BLaER1 (cell line): ENCODE measurements around the gene MAX.

Experiments used
- H3K27ac ChIP-seq: shearing (Covaris generic); formaldehyde crosslinking; 2 replicates; pipeline ENCODE4 v1.8.1; 2022
- H3K27me3 ChIP-seq: shearing (Covaris generic); formaldehyde crosslinking; 2 replicates; pipeline ENCODE4 v1.8.1; 2022
- H3K36me3 ChIP-seq: shearing (Covaris generic); formaldehyde crosslinking; 2 replicates; pipeline ENCODE4 v1.8.1; 2022
- H3K4me1 ChIP-seq: shearing (Covaris generic); formaldehyde crosslinking; 2 replicates; pipeline ENCODE4 v1.8.1; 2022
- H3K4me2 ChIP-seq: shearing (Covaris generic); formaldehyde crosslinking; 2 replicates; pipeline ENCODE4 v1.8.1; 2022
- H3K4me3 ChIP-seq: shearing (Covaris generic); formaldehyde crosslinking; 2 replicates; pipeline ENCODE4 v1.8.1; 2022
- H3K9ac ChIP-seq: shearing (Covaris generic); formaldehyde crosslinking; 2 replicates; pipeline ENCODE4 v1.8.1; 2022
- H3K9me3 ChIP-seq: shearing (Covaris generic); formaldehyde crosslinking; 2 replicates; pipeline ENCODE4 v1.8.1; 2022
- H4K20me1 ChIP-seq: shearing (Covaris generic); formaldehyde crosslinking; 2 replicates; pipeline ENCODE4 v1.8.1; 2022
- Cebpa-rat ChIP-seq: shearing (Covaris generic); IDR thresholded peaks from 2 replicates; pipeline ENCODE4 v1.8.1; 2022

MAX gene

DNA sequence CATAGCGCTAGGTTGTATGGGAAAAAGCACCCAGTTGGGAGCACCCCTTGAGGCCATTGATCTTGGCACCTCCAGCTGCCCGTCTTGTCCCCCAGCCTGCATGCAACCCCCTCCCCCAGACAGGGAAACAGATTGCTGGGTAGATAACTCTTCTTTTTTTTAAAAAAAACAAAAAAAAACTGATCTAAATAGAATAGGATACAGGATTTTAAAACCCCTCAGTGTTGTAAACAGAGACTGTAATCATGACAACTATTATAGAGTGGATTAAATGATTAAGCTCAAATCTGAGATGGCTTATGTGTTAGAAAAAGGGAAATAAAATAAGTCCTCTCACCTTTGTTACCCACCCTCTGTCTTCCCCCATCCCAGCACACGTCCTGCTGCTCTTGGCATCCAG is 48.9 kb downstream of the MAX start:
- Histone ChIP-seq H3K9me3 (no peaks in the 10 kb centered on the region), H3K4me2 (peak overlapping the region; percentile 86; the same call in 1 of the 2 replicates), H4K20me1 (no peaks in the 10 kb centered on the region), H3K4me3 (no peak overlapping the region), H3K4me1 (peaks cover 46% of the 10 kb centered on the region), H3K9ac (no peak overlapping the region), H3K27ac (peak overlapping the region; percentile 73; the same call in 1 of the 2 replicates), H3K36me3 (peaks cover 34% of the 10 kb centered on the region), H3K27me3 (no peaks in the 10 kb centered on the region)
- no peak for TF ChIP-seq Cebpa-rat

DNA sequence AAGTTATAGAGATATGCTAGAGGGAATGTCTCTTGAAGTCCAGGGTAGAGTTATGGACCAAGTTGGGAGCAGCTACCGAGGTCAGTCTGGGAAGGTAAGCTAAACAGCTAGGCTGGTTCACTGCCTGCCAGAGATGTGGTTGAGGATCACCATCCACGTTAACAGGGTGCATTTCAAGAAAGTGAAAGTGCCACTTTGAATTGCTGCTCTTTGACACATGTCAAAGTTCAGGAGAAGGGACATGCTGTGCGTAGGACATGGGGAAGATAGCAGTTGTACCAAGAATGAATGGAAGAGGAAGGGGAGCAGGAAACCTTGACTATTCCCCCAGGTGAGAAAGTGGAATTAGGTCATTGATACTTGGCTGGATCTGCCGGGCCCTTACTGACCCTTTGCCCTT is 49.5 kb downstream of the MAX start:
- no peak for TF ChIP-seq Cebpa-rat
- peaks cover 46% of the 10 kb centered on the region for H3K4me1 ChIP-seq

DNA sequence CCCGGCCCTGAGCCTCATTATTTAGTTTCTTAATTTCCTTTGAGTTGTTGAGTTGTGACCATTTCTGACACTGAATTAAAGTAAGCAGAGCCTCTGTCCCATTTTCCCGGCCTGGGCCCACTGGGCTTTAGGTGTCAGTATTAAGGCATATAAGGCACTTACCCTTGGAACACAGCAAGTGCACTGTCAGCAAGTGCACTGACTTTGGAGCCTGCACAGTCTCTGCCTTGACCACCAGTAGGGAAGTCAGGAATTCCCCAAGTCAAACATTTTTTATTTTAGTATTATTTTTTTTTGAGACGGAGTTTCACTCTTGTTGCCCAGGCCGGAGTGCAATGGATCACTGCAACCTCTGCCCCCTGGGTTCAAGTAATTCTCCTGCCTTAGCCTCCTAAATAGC is 56.6 kb downstream of the MAX start:
- Histone ChIP-seq H3K4me3 (no peak overlapping the region), H3K27me3 (no peaks in the 10 kb centered on the region), H3K27ac (no peak overlapping the region), H3K4me1 (no peaks in the 10 kb centered on the region), H4K20me1 (no peaks in the 10 kb centered on the region), H3K9me3 (no peaks in the 10 kb centered on the region), H3K9ac (no peak overlapping the region), H3K4me2 (no peak overlapping the region), H3K36me3 (peaks cover 73% of the 10 kb centered on the region)
- no peak for TF ChIP-seq Cebpa-rat

More for the DNA sequence above, 49.5 kb downstream of the MAX start:
- peak overlapping the region; percentile 73; the same call in 1 of the 2 replicates for H3K27ac ChIP-seq
- no peak overlapping the region for H3K4me2 ChIP-seq
- H3K27me3 ChIP-seq, result no peaks in the 10 kb centered on the region
- no peaks in the 10 kb centered on the region for H3K9me3 ChIP-seq
- H3K4me3 ChIP-seq, result no peak overlapping the region
- H3K9ac ChIP-seq, result no peak overlapping the region
- H3K36me3 ChIP-seq, result peaks cover 35% of the 10 kb centered on the region
- H4K20me1 ChIP-seq, result no peaks in the 10 kb centered on the region

DNA sequence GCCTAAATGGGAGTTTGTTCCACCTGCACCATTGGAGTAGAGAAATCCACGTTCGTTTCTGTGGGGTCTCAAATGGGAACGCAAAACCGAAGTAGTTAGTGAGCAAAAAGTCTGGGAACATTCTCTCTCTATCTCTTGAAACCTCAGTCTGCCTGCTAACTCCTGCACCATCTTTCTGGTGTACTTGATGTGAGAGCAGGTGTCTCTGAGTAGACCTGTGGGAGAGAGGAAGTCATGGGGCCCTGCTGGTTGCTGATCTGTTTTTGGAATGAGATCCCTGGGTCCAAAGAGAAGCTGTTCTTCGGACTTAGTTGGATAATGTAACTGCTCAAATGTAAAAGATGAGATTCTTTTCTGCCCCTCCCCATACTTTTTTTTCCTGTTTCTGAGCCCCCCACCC is 57.3 kb downstream of the MAX start:
- H3K36me3 ChIP-seq, result peaks cover 78% of the 10 kb centered on the region

DNA sequence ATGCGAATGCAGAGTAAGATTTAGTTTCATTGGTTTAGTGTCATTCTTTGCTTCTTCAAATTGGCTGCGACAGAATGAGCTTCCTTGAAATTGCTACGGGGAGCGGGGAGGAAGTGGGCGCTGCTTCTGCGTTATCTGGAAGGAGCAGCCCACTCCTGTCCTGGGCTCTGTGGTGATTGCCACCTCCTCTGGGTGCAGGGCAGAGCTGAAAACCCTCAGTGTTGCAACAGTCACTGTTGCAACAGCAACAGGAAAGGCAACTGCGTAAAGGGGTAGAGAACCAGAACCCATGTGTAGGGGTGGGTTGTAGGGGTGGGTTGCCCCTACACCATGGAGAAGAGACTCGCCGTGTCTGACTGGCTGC is 57.7 kb downstream of the MAX start:
- Histone ChIP-seq H3K36me3 (peaks cover 78% of the 10 kb centered on the region), H4K20me1 (no peaks in the 10 kb centered on the region), H3K9ac (no peak overlapping the region), H3K27ac (no peak overlapping the region), H3K4me2 (no peak overlapping the region), H3K27me3 (no peaks in the 10 kb centered on the region), H3K9me3 (no peaks in the 10 kb centered on the region), H3K4me3 (no peak overlapping the region), H3K4me1 (no peaks in the 10 kb centered on the region)
- TF ChIP-seq Cebpa-rat, result no peak

More for the DNA sequence above, 57.3 kb downstream of the MAX start:
- H3K4me3 ChIP-seq, result no peak overlapping the region
- TF ChIP-seq Cebpa-rat, result no peak
- H3K4me1 ChIP-seq, result no peaks in the 10 kb centered on the region
- no peaks in the 10 kb centered on the region for H3K9me3 ChIP-seq
- no peak overlapping the region for H3K9ac ChIP-seq
- no peak overlapping the region for H3K27ac ChIP-seq
- no peaks in the 10 kb centered on the region for H3K27me3 ChIP-seq
- H4K20me1 ChIP-seq, result no peaks in the 10 kb centered on the region
- no peak overlapping the region for H3K4me2 ChIP-seq

DNA sequence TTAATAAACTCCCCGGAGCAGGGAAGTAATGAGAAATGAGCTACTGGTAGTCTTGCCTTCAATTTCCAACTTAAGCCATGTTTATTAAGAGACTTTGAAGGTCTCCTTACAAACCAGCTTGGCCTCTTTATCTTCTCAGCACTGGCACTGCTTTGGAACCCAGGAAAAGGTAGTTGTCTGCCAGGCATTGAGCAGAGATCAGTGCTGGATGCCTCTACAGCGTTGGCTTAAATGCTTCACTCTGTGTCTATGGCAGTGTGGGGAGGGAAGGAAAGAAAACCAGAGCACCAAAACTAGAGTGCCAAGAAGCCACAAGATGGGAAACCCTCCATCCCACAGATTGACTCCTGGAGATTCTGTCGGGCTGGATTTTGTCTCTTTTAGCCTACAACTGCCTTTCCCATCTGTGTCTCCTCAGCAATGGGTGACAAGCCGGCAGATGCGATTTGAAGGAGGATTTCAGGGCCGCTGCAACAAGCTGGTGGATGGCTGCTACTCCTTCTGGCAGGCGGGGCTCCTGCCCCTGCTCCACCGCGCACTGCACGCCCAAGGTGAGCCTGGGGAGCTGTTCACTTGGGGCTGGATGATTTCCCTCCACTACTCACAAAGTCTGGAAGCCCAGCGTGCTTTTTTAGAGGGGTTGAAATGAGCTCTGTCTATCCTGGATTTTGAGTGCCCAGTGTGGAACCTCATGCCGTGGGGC is 58.3 kb downstream of the MAX start:
- peaks cover 2% of the 10 kb centered on the region for H3K4me1 ChIP-seq
- TF ChIP-seq Cebpa-rat, result no peak
- H3K9me3 ChIP-seq, result no peaks in the 10 kb centered on the region
- H3K9ac ChIP-seq, result no peak overlapping the region
- no peak overlapping the region for H3K27ac ChIP-seq
- H3K27me3 ChIP-seq, result no peaks in the 10 kb centered on the region
- H3K36me3 ChIP-seq, result peaks cover 77% of the 10 kb centered on the region
- H3K4me3 ChIP-seq, result no peak overlapping the region
- no peak overlapping the region for H3K4me2 ChIP-seq
- H4K20me1 ChIP-seq, result no peaks in the 10 kb centered on the region

DNA sequence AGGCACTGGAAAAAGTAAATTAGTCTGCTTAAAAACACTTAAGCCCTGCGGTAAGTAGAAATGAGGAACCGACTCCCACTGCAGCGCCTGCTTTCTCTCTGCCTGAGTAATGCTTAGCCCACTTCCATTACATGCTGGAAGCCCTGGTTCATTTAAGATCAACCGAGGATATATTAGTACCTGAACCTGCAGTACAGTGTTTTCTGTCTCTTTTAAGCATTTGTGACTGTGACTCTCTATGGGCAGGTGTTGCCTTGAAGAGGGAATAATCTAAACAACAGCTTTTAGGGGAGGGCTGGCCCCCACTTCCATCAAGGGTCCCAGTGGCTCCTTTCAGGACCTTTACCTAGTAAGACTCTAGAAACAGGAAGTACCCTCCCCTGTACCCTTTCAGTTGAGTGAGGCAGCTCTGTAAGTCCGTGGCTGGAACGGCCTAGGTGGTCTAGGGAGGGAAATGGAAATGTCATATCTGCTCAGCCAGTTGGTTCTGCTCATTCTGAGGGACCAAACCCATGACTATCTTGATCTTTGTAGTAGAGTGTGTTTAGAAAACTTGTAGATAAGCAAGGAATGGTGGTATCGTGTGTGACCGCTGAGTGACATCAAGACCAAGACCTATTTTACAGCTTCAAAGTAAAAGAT is 59.5 kb downstream of the MAX start:
- H3K9ac ChIP-seq, result no peak overlapping the region

DNA sequence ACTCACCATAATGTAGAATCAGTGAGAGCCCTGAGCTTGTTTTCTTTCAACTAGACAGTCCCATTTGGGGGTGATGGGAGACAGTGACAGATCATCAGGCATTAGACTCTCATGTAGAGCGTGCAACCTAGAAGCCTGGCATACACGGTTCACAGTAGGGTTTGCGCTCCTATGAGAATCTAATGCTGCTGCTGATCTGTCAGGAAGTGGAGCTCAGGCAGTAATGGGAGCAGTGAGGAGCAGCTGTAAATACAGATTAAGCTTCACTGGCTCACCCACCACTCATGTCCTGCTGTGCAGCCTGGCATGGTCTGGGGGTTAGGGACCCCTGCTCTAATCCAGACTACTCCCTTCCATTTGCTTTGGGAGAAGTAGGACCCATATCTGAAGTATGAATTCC is 60.0 kb downstream of the MAX start:
- TF ChIP-seq Cebpa-rat, result no peak
- H3K36me3 ChIP-seq, result peaks cover 68% of the 10 kb centered on the region
- H3K9me3 ChIP-seq, result no peaks in the 10 kb centered on the region
- H3K4me1 ChIP-seq, result peaks cover 10% of the 10 kb centered on the region
- H3K27me3 ChIP-seq, result no peaks in the 10 kb centered on the region
- no peak overlapping the region for H3K4me3 ChIP-seq
- 0 out of 2 replicates have a peak overlapping the region, but pooled peaks have one; percentile 2 for H3K27ac ChIP-seq
- no peak overlapping the region for H3K9ac ChIP-seq
- no peak overlapping the region for H3K4me2 ChIP-seq
- no peaks in the 10 kb centered on the region for H4K20me1 ChIP-seq

More for the DNA sequence above, 59.5 kb downstream of the MAX start:
- Histone ChIP-seq H3K4me3 (no peak overlapping the region), H3K4me2 (no peak overlapping the region), H4K20me1 (no peaks in the 10 kb centered on the region), H3K9me3 (no peaks in the 10 kb centered on the region), H3K36me3 (peaks cover 68% of the 10 kb centered on the region), H3K27me3 (no peaks in the 10 kb centered on the region), H3K27ac (0 out of 2 replicates have a peak overlapping the region, but pooled peaks have one; percentile 2), H3K4me1 (peaks cover 10% of the 10 kb centered on the region)
- TF ChIP-seq Cebpa-rat, result no peak

DNA sequence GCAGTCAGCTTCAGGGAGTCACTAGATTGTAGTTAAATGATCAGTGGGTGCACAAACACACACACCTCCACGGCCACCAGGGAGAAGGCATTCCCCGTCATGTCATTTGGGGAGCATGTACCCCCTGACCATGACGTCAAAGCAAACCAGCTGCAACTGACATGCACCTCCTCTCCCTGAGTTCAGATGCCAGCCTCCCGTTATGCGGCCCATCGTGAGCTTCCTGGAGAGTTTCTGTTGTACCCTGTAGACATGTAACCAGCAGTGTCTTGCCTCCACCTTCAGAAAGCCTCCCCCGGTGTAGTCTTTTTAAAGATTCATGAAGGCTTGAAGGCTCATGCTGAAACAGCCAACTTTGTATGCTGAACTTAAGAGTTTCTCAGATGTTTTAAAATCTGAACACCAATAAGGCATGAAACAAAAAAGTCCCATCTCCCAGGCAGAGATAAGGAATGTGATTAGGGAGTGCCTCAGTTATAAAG is 60.8 kb downstream of the MAX start:
- Histone ChIP-seq H4K20me1 (no peaks in the 10 kb centered on the region), H3K36me3 (peaks cover 66% of the 10 kb centered on the region), H3K4me2 (no peak overlapping the region), H3K27ac (no peak overlapping the region), H3K4me1 (peaks cover 10% of the 10 kb centered on the region), H3K27me3 (no peaks in the 10 kb centered on the region), H3K4me3 (no peak overlapping the region), H3K9ac (no peak overlapping the region), H3K9me3 (no peaks in the 10 kb centered on the region)
- no peak for TF ChIP-seq Cebpa-rat

DNA sequence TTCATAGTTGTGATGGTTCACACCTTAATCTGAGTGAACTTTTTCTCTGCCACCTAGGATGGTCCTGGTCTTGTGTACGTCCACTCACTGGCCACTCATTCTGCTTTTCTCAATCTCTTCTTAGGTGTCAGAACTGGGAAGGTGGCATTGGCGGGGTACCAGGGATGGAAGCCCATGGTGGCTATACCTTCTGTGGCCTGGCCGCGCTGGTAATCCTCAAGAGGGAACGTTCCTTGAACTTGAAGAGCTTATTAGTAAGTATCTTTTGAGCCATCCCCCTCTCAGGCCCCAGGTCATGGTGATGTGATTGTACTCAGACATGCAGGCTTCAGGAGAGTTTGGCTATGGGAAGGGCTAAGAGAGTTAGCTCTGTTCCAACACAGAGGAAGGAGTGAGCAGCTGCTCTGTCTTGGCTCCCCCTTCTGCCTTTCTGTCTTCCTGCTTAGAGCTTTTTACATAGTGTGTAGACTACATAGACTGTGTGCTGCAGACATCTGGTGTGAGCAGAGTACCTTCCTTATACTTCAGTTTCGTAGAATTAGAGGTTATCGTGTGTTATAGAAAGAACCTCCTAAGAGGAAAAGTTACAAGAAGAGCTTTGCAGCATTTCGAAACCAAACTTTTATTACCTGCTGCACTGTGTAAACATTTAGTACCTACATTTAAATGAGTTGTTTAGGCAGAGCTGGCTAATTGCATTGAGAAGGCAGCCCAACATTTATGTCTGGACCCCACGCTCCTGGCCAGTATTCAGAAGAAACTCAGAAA is 61.5 kb downstream of the MAX start:
- Histone ChIP-seq H3K36me3 (peaks cover 64% of the 10 kb centered on the region), H3K4me1 (peaks cover 10% of the 10 kb centered on the region), H3K27me3 (no peaks in the 10 kb centered on the region), H3K9ac (no peak overlapping the region), H3K4me2 (no peak overlapping the region), H3K4me3 (no peak overlapping the region), H3K27ac (no peak overlapping the region), H3K9me3 (no peaks in the 10 kb centered on the region), H4K20me1 (no peaks in the 10 kb centered on the region)
- TF ChIP-seq Cebpa-rat, result no peak
